MG63 (cell line): Measurements from ENCODE around the gene GATC. TPM values are rescaled to one million over a fixed set of nuclear protein-coding genes. Genes with fewer than 3 reads are reported as not detected.
"Not testable (repeated sequence)": the region's sequence is repeated elsewhere in the genome, so short reads cannot be mapped to it uniquely, and the experiment has no call there.

Experiments used
- DNase-seq: peaks from one replicate; pipeline ENCODE4 v3.0.0-alpha.2; 2020
- H3K27me3 ChIP-seq: fragments of 250-450 bp; sonication (Bioruptor Pico); 2 replicates; pipeline ENCODE4 v1.5.1; 2020; ENCODE audit warnings: mild to moderate bottlenecking, moderate library complexity
- H3K36me3 ChIP-seq: fragments of 250-450 bp; sonication (Bioruptor Pico); 2 replicates; pipeline ENCODE4 v1.5.1; 2020; ENCODE audit warnings: mild to moderate bottlenecking, moderate library complexity
- H3K4me3 ChIP-seq: fragments of 250-450 bp; sonication (Bioruptor Pico); 2 replicates; pipeline ENCODE4 v1.5.1; 2020; ENCODE audit warnings: mild to moderate bottlenecking, moderate library complexity
- H3K9me3 ChIP-seq: fragments of 250-450 bp; sonication (Bioruptor Pico); 2 replicates; pipeline ENCODE4 v1.5.1; 2020; ENCODE audit warnings: mild to moderate bottlenecking, moderate library complexity
- total RNA-seq: library from RNA; depleted of rRNA; stranded (reverse); fragments of >200 nt; shearing (Covaris generic); gene quantifications from 2 replicates; pipeline ENCODE4 v1.2.3, GENCODE V29; 2014; ENCODE audit warnings: low replicate concordance

Gene GATC
- total RNA-seq, 1 experiment from 2014 or later = 14.8 TPM

DNA sequence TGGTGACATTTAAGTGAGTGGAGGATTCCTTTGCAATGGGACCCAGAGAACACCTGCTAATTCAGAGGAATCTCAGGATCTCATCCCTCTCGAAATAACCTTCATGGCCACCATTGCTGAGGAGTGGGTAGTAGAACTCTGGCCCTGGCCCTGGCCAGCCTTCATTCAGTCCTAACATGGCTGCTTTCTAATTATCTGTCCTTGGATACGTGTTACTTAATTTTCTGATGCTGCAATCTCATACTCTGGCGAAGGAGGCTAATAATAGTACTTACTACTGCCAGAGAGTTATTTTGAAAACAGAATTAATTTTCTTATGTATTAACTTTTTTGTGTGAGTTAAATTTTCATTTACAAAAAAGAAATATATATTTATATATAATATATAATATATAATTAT is 20.4 kb upstream of the GATC start:
- no peak for DNase-seq
- Histone ChIP-seq H3K9me3 (no peaks in the 10 kb centered on the region), H3K4me3 (no peak overlapping the region), H3K36me3 (no peaks in the 10 kb centered on the region), H3K27me3 (no peaks in the 10 kb centered on the region; the same call in 1 of the 2 replicates)

DNA sequence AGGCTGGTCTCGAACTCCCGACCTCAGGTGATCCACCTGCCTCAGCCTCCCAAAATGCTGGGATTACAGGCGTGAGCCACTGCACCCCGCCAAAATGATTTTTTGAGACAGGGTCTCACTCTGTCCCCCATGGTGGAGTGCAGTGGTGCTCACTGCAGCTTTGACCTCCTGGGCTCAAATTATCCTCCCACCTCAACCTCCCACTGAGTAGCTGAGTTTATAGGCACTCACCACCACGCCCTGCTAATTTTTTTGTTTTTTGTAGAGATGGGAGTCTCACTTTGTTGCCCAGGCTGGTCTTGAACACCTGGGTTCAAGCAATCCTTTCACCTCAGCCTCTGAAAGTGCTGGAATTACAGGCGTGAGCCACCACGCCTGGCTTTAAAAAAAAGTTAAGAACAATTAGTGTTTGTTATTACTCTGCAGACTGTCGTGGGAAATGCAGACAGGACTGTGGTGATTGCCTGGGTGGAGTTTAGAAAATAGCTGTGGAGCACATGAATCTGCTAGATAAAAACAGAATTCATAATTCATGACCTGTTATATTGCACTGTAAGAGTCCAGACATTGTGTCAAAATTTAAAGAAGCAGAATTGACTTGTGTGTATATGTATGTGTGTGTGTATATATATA is 17.5 kb upstream of the GATC start:
- no peak overlapping the region for H3K4me3 ChIP-seq
- H3K27me3 ChIP-seq = no peaks in the 10 kb centered on the region; the same call in none of the 2 replicates
- DNase-seq = no peak
- no peaks in the 10 kb centered on the region for H3K9me3 ChIP-seq
- H3K36me3 ChIP-seq = no peaks in the 10 kb centered on the region

DNA sequence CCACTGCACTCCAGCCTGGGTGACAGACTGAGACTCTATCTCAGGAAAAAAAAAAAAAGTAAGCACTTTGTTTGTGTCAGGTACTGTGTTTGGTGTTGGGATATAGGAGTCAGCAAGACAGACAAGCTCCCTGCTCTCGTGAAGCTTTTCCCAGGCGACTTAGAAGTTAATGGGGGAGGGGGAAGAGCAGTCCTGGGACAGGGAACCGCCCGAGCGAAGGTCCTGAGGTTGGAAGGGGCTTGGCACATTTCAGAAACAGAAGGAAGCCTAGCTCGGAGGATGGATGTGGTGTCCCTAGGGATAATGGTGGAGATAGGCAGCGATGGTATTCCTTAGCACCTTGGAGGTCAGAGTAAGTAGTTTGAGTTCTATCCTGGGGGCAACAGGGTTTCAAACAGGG is 16.9 kb upstream of the GATC start:
- no peaks in the 10 kb centered on the region for H3K36me3 ChIP-seq
- no peaks in the 10 kb centered on the region for H3K9me3 ChIP-seq
- H3K27me3 ChIP-seq = no peaks in the 10 kb centered on the region; the same call in none of the 2 replicates
- DNase-seq = no peak
- no peak overlapping the region for H3K4me3 ChIP-seq

DNA sequence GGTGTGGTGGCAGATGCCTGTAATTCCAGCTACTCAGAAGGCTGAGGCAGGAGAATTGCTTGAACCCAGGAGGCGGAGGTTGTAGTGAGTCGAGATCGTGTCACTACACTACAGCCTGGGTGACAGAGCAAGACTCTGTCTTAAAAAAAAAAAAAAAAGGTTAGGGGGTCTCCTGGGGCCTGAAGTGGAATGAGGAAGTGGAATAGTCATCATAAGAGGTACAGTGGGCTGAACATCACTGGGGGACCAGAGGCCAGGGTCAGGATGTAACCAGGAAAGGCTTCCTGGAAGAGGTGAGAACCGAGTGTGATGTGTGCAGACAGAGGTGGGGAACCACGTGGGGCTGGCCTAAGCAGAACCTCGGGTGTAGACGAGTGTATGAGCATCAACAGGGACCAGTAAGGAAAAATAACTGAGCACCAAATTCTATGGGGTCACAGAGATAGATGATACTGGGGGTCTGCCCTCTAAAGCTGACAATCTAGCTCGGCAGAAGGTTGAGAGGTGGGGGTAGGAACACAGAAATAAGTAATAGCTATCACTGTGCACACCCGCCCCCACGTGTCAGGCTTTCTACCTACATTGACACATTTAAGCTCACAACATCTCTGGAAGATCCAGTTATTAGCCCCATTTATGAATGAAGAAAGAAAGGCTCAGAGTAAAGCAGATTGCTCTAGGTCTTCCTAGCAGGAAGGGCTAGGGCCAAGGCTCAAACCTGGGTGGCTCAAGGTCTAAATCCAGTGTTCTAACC is 13.3 kb upstream of the GATC start:
- Histone ChIP-seq H3K27me3 (no peaks in the 10 kb centered on the region; the same call in none of the 2 replicates), H3K4me3 (no peak overlapping the region), H3K9me3 (no peaks in the 10 kb centered on the region), H3K36me3 (no peaks in the 10 kb centered on the region)
- no peak for DNase-seq

DNA sequence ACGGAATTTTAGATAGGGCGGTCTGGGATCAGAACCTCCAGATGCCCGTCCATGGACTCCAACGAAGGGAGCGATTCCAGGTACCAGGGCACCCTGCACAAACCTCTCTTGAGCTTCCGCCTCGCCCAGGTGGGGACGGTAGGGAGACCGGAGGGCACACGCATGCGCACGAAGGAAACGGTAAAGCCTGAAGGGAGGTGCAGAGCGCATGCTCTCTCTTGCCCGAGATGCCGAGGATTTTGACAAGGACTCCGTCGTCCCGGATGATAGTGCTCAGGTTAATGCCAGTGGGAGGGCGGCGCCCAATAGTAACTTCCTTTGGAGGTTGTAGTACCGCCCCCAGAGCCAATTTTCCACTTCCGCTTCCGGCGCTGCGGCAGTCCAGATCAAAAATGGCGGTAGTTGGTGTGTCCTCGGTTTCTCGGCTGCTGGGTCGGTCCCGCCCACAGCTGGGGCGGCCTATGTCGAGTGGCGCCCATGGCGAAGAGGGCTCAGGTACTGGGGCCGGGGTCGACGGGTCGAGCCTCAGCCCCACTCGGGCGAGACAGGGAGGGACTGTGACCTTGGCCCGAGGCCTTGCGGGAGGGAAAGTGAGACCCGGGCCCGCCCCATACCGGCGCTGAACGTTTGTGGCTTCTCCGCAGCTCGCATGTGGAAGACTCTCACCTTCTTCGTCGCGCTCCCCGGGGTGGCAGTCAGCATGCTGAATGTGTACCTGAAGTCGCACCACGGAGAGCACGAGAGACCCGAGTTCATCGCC is 8.3 kb upstream of the GATC start, which contains the start of gene COX6A1:
COX6A1 (plus strand) TSS at position 379 of the 760 bp plus-strand sequence; CDS start at position 393, 14 bp downstream.
- peaks cover 23% of the 10 kb centered on the region for H3K36me3 ChIP-seq
- peak within 1 kb of the TSS; percentile 81 for H3K4me3 ChIP-seq
- H3K9me3 ChIP-seq = no peaks in the 10 kb centered on the region
- H3K27me3 ChIP-seq = no peaks in the 10 kb centered on the region
- DNase-seq = peak; percentile 97

DNA sequence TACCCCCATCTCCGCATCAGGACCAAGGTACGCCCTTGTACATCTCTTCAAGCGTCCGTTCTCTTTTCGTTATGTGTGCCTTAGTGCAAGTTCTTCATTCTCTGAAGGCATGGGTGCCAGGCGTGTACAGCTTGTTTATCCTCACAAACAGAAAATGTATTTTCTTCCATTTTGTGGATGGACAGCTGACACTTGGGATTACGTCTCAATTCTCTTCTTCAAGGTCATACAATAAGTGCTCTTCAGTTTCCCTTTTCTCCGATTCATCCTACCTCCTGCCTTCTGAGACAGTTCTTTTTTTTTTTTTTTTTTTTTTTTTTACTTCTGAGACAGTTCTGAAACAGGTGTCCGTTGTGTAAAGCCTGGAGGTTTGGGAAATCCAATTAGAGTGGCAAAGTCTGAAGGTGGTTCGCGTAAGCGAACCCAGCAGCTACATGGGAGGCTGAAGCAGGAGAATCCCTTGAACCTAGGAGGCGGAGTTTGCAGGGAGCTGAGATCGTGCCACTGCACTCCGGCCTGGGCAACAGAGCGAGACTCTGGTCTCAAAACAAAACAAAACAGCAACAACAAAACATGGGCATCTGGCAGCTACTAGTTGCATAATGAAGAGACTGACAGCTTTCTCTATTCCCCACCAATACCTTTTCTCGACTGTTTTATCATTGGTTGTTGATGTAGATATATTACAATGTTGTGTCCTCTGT is 7.6 kb upstream of the GATC start:
- Histone ChIP-seq H3K27me3 (no peaks in the 10 kb centered on the region), H3K9me3 (no peaks in the 10 kb centered on the region), H3K36me3 (peaks cover 29% of the 10 kb centered on the region), H3K4me3 (peak overlapping the region; percentile 81)
- no peak for DNase-seq

DNA sequence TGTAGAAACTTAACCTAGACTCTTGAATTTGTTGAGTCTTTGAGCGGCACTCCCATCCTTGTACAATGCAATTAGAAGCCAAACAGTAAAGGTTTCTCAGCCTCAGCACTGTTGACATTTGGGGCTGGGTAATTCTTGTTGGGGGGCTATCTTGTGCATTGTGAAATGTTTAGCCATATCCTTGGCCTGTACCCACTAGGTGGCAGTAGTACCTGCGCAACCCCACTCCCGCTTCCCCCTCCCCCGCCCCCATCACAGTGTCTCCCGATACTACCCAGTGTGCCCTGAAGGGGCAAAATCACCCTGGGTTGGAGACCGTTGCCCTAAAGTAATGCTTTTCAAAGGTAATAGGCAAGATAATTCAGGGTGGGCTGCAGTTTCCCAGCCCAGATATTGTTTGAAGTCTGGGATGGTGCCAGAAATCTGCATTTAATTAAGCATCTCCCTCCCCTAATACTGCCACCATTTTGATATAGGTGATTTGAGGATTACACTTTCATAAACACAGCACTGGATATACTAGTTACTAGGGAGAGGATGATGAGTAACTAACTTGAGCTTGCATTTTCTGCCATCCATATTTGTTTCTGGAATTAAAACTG is 6.5 kb upstream of the GATC start:
- Histone ChIP-seq H3K27me3 (no peaks in the 10 kb centered on the region), H3K36me3 (peaks cover 40% of the 10 kb centered on the region), H3K4me3 (no peak overlapping the region), H3K9me3 (no peaks in the 10 kb centered on the region)
- DNase-seq = peak; percentile 20

DNA sequence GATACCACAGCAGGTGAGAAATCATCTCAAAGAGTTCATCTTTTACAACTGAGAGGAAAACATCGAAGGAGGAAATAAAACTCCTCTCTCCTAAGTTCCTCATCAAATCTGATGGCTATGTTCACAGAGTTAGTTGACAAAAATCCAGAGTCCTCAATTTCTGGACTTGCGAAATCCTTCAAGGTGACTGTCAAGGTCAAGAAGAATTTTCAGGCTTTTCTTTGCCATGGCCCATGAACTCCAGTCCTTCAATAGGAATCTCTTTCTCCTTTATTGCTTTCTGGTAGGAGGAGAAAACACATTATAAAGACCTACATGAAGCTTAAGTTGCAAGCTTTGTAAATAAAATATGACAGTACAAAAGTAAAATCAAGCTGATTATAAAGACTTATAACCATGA is 1.6 kb upstream of the GATC start:
- H3K36me3 ChIP-seq = peaks cover 64% of the 10 kb centered on the region
- H3K4me3 ChIP-seq = peak overlapping the region; percentile 100
- no peak for DNase-seq
- H3K9me3 ChIP-seq = no peaks in the 10 kb centered on the region
- no peaks in the 10 kb centered on the region for H3K27me3 ChIP-seq

DNA sequence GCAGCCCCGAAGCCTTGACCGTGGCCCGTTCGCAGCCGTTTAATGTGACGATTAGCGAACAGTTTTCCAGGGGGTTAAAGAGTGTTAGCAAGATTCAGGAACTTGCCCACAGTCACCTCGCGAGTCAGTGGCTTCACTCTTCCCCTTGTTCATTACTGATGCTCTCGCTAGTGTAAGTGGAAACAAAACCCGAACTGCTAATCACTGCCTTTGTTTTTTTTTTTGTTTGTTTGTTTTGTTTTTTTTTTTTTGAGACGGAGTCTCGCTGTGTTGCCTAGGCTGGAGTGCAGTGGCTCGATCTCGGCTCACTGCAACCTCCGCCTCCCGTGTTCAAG is 567 bp downstream of the GATC start:
- not testable (repeated sequence) for H3K27me3 ChIP-seq, DNase-seq, H3K9me3 ChIP-seq
- H3K36me3 ChIP-seq = peaks cover 60% of the 10 kb centered on the region
- peak overlapping the region; percentile 100 for H3K4me3 ChIP-seq

DNA sequence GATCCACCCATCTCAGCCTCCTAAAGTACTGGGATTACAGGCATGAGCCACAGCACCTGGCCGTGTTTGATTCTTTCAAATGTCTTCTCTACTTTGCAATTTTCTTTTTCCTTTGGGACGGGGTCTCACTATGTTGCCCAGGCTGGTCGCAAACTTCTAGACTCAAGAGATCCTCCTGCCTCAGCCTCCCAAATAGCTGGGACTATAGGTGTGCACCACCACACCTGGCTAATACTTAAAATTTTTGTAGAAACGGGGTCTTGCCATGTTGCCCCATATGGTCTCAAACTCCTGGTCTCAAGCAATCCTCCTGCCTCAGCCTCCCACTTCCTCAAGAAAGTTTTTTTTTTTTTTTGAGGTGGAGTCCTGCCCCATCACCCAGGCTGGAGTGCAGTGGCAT is 1.7 kb downstream of the GATC start:
- H3K36me3 ChIP-seq = peaks cover 63% of the 10 kb centered on the region
- no peaks in the 10 kb centered on the region for H3K9me3 ChIP-seq
- DNase-seq = no peak
- no peaks in the 10 kb centered on the region for H3K27me3 ChIP-seq
- no peak overlapping the region for H3K4me3 ChIP-seq

DNA sequence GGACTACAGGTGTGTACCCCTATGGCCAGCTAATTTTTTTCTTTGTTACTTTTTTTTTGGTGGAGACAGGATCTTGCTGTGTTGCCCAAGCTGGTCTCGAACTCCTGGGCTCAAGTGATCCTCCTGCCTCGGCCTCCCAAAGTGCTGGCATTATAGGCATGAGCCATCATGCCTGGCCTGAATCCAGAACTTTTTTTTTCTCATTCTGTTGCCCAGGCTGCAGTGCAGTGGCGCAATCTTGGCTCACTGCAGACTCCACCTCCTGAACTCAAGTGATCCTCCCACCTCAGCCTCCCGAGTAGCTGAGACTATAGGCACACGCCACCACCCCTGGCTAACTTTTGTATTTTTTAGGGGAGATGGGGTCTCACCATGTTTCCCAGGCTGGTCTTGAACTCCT is 6.3 kb downstream of the GATC start:
- H3K4me3 ChIP-seq, H3K27me3 ChIP-seq, H3K9me3 ChIP-seq: not testable (repeated sequence)
- peaks cover 60% of the 10 kb centered on the region for H3K36me3 ChIP-seq
- DNase-seq = peak; percentile 26

DNA sequence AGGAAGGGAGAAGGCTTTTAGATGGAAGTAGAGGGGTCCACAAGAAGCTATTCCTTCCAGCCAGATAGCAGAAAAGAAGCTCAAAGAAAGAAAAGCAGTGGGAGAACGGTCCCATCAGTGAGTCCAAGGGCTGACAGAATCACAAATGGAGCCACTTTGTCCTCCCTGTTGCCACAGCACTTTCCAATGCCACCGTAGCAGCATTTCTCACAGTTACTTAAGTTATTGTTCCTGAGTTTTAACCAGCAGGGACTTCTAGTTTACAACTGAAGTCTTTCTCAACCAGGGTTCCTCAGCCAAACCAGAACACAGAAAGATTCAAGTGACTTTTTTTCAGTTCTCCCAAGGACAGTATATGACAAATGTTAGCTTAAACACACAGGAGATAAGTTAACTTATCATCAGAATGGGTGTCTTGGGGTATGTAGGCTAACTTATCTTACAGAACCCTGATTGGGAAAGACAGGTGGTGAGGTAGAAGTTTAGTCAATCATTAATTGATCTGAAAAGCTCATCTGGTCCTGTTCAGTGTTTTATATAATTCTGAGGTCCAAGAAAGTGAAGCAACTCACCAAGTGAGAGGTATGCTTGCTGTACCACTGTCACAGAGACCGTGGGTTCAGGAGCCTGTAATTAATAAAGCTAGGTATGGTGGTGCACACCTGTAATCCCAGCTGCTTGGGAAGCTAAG is 7.0 kb downstream of the GATC start:
- no peaks in the 10 kb centered on the region for H3K27me3 ChIP-seq
- no peaks in the 10 kb centered on the region for H3K9me3 ChIP-seq
- DNase-seq = no peak
- H3K36me3 ChIP-seq = peaks cover 60% of the 10 kb centered on the region
- no peak overlapping the region for H3K4me3 ChIP-seq

DNA sequence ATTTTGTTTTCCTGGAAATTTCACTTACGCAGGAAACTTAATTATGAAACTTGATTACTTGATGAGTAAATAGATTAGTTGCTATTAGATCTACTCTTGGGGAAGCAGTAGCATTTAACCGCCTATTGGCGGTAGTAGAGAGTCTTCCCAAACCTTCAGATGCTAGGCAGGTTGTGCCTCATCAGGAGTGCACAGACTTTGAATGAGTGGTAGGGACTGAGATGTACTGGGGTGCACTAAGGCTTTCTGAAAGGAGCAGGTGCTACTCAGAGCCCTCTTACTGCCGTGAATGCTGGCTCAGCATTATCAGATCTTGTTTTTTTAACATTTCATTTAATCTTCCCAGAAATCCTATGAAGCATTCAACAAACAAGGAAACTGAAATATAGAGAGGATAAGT is 7.7 kb downstream of the GATC start:
- H3K36me3 ChIP-seq = peaks cover 66% of the 10 kb centered on the region
- no peak for DNase-seq
- no peak overlapping the region for H3K4me3 ChIP-seq
- no peaks in the 10 kb centered on the region for H3K9me3 ChIP-seq
- no peaks in the 10 kb centered on the region for H3K27me3 ChIP-seq

DNA sequence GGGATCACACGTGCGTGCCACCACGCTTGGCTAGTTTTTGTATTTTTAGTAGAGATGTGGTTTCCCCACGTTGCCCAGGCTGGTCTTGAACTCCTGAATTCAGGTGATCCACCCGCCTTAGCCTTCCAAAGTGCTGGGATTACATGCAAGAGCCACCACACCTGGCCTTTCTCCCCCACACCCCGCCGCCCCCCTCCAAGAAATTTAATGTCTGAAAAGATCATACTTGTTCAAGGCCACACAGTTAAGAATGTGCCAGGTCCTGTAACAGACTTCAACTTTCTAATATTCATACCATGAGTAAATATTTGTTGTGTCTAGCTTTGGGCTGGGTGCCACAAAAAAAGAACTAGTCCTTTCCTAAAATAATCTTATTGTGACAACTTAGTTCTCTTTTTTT is 9.1 kb downstream of the GATC start:
- no peaks in the 10 kb centered on the region for H3K9me3 ChIP-seq
- peaks cover 66% of the 10 kb centered on the region for H3K36me3 ChIP-seq
- H3K27me3 ChIP-seq = no peaks in the 10 kb centered on the region
- DNase-seq = no peak
- no peak overlapping the region for H3K4me3 ChIP-seq

DNA sequence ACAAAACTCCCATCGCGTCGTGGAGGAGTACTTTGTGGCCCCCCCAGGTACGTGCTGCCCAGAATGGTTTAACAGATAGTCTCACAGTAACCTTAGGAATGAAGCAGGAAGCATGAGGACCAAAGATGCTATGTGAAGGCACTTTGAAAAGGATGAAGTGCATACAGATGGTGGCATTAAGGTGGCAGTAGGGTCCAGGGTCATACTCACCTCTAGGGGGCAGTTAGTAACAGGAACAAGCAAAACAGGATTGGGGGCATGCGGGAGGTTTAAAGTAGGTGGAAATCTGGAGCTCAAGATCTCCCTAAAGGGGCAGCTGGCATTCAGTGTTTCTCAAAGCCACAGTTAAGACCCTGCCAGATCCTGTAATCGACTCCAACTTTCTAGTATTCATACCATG is 10.9 kb downstream of the GATC start:
- no peak overlapping the region for H3K4me3 ChIP-seq
- peaks cover 75% of the 10 kb centered on the region for H3K36me3 ChIP-seq
- DNase-seq = no peak

DNA sequence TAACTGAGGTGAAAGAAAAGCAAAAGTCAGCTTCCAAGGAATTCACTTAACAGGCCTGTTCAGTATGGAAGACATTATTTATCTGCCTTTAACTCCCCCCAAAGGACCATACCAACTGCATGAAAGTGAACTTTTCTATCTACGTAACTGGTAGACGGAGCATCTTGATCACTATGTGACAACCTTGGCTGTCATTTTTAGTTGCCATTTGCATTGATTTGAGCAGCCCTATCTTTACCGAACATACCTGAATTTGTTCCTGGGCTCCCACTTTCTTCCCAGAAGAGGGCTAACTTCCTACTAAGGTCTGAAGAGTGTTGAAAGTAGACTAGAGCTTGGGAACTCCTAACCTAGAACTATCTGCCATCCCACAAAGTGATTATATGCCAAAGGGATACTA is 13.9 kb downstream of the GATC start:
- Histone ChIP-seq H3K9me3 (no peaks in the 10 kb centered on the region), H3K4me3 (no peak overlapping the region), H3K27me3 (no peaks in the 10 kb centered on the region), H3K36me3 (peaks cover 91% of the 10 kb centered on the region)
- no peak for DNase-seq

More for the DNA sequence above, 10.9 kb downstream of the GATC start:
- H3K9me3 ChIP-seq = no peaks in the 10 kb centered on the region
- H3K27me3 ChIP-seq = no peaks in the 10 kb centered on the region
